Stimulated activated CD8-positive, alpha-beta memory T cell treated with anti-CD3 and anti-CD28 coated beads, Interleukin-4, amount 100 ng/mL, for 24 hours (primary cell): ENCODE results near the gene POLR3H.
"Not testable (repeated sequence)": the region's sequence is repeated elsewhere in the genome, so short reads cannot be mapped to it uniquely, and the experiment has no call there.

ENCODE experiments used
- DNase-seq: peaks from one replicate; pipeline ENCODE4 v3.0.0-alpha.2; 2020; ENCODE audit warnings: low read depth

POLR3H gene, protein sequence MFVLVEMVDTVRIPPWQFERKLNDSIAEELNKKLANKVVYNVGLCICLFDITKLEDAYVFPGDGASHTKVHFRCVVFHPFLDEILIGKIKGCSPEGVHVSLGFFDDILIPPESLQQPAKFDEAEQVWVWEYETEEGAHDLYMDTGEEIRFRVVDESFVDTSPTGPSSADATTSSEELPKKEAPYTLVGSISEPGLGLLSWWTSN

DNA sequence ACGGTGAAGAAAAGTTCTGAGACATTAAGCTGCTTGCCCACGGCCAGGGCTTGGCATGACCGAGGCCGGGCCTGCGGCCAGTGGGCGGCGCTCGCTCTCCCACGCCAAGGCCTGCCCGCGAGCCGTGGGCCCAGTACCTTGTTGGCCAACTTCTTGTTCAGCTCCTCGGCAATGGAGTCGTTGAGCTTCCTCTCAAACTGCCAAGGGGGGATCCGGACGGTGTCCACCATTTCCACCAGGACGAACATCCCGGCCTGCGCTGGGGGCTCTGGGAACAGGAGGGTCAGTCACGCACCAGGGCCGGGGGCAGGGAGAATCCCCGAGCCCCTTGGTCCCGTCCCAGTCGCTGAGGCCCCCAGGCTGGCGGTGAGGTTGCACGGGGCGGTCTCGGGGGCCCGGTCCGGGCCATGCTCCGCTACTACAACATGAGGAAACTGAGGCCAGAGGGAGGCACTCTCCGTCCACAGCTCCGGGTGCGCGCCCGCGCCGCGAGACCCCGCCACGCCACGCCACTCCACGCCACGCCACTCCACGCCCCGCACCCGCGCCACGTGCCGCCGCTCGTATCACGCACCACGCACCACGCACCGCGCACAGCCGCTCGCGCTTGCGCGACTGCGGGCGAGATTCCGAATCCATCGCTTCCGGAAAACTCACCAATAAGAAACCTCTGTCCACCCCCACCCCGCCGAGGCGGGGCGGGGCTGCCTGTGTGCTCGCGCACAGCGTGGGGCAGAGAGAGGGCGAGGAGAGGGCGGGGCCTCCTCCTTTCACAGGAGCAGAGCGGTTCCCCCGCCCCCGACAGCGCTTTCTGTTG, at the start of gene POLR3H:
POLR3H (minus strand) TSS at position 617 of the 817 bp plus-strand sequence; CDS start at position 248, 369 bp downstream.
- DNase-seq, result peak; percentile 96

DNA sequence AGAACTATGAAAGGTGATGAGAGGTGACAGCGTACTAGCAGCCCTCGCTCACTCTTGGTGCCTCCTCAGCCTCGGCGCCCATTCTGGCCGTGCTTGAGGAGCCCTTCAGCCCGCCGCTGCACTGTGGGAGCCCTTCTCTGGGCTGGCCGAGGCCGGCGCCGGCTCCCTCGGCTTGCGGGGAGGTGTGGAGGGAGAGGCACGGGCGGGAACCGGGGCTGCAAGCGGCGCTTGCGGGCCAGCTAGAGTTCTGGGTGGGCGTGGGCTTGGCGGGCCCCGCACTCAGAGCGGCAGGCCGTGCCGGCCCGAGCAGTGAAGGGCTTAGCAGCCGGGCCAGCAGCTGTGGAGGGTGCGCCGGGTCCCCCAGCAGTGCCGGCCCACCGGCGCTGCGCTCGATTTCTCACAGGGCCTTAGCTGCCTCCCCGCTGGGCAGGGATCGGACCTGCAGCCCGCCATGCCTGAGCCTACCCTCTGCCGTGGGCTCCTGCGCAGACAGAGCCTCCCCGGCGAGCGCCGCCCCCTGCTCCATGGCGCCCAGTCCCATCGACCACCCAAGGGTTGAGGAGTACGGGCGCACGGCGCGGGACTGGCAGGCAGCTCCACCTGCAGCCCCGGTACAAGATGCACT, 49.2 kb upstream of the POLR3H start:
- not testable (repeated sequence) for DNase-seq

DNA sequence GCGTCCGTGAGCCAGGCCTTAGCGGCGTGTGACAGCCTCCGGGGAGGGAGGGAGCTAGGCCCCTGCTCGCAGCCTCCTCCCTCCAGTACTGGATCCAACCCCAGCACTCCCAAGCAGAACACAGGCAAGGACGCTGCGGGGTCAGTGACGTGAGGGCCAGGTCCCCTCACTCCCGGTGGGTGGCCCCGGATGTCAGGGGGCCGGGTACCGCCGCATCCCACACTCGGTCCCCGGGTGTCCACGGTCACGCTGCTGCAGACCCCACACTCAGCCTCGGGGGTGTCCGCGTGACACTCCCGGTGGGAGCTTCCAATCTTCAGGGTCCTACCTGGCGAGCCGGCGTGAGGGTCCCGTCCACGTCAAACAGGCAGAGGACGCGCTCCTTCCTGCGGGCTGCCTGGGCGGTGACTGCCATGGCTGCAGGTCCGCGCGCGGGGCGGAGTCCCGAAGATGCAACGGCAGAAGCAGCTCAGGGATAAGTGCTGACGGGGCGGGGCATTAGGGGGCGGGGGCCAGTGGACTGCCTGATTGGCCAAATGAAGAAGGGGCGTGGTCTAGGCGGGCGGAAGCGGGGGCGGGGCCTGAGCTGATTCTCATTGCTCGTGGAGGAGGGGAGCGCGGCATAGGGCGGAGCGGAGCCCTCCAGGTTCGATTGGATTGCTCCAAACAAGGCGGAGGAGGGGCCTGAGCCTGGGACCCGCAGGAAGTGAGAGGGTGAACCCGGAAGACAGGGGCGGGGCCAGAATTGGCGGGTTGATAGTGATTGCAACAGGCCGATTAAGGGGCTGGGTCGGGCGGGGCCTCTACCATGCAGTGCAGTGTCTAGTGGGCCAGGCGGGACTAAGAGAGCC, 45.3 kb upstream of the POLR3H start, which contains the start of gene PMM1:
PMM1 (minus strand) TSS at position 450 of the 851 bp plus-strand sequence; CDS start at position 415, 35 bp downstream.
- DNase-seq, result peak; percentile 100

DNA sequence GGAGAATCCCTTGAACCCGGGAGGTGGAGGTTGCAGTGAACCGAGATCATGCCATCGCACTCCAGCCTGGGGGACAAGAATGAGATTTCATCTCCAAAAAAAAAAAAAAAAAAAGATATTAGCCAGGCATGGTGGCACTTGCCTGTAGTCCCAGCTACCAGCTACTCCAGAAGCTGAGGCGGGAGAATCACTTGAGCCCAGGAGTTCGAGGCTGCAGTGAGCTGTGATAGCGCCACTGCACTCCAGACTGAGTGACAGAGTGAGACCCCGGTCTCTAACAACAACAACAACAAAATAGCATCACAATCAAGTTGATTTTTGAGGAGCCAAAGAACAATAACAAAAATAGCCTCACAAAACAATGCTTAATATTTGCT, 43.1 kb upstream of the POLR3H start:
- no peak for DNase-seq

DNA sequence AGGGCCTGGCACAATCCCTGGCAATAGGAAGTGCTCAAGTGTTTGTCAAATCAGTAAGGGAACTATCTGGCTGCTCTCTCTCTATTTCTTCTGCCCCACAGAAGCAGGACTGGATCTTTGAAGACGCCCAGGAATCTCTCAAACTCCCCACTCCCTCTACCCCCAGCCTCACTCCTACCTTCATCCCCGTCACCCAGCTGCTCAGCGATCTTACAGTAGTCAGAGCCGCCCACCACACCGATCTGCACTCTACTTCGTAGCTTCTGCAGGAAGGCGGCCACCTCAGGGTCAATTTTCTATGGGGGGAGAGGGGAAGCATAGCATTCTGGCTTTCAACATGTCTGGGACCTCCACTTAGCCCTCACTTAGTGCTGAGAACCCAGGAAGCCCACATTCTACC, 41.6 kb upstream of the POLR3H start:
- DNase-seq, result no peak

DNA sequence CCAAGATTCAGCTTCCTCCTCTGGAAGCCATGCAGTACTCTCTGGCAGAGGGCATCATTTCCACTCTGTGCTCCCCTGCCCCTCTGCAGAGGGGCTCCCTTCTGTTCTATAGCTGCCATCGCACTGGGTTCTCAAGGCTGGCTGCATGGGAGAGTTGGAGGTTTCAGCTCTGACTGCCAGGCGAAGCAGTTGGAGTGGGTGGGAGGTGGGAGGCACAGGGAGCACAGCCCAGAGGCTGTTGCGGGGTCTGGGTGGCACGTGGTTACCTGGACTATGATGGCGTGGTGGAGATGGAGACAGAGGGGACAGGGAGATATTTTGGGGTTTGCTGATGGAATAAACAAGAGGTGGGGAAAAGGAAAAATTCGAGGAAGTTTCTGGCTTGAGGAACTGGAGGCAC, 40.6 kb upstream of the POLR3H start:
- DNase-seq, result no peak

DNA sequence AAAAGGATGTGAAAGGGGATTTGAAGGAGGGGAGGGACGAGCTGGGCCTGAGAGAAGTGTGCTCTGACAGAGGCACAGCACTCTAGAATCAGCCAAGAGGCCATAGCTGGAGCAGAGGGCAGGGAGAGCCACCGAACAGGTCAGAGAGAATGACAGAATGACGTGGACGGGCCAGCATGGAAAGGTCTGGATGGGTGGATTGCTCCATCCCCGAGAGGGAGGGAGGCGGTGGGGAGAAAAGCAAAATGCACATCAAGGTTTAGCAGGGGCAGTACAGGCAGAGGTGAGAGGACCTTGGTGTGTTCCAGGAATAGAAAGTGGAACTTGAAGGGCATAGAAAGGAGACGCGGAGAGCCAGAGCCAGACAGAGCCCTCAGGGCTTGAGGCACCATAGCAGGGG, 38.4 kb upstream of the POLR3H start:
- DNase-seq, result no peak

DNA sequence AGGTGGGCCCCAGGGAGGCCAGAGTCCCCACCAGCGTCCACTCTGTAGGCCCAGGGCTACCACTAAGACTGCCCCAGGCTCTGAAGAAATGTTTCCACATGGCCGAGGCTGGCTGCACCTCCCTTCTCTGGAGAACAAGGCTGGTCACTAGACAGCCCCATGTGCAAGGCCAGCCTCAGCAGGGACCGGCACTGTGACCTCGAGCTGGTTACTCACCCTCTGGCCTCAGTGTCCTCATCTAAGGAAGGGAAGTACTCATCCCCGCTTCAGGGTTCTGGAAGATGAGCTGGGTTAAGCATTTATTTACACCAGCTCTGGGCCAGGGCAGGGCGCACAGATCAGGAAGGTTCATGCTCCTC, 35.7 kb upstream of the POLR3H start:
- no peak for DNase-seq

DNA sequence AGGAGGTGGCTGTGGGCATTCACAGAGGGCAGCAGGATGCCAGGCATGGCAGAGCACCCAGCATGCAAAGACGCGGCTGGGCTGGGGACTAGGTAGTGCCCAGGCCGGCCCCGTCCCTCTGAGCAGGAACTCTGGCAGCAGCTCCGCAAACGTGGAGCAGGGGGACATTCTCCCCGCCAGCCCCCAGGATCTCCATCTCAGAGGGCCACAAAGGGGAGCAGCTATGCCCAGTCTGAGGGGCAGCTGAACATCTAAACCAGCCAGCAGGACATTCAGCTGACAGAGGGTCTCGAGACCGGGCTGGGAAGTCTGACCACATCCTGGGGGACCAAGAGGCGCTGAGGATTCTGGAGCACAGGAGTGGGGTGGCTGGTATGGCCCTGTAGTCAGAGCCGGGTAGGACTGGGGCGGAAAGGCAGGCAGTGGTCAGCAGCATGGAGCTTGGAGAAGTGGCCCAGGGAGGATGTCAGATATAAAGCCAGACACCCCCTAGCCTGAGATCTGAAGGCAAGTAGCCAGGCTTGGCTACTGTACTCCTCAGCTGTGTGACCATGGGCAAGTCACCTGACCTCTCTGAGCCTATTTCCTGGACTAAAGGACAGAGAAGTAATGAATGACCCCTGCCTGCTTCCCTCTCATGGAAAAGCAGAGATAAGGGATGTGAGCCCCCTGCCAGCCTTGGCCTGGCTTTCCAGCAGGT, 35.2 kb upstream of the POLR3H start:
- no peak for DNase-seq

DNA sequence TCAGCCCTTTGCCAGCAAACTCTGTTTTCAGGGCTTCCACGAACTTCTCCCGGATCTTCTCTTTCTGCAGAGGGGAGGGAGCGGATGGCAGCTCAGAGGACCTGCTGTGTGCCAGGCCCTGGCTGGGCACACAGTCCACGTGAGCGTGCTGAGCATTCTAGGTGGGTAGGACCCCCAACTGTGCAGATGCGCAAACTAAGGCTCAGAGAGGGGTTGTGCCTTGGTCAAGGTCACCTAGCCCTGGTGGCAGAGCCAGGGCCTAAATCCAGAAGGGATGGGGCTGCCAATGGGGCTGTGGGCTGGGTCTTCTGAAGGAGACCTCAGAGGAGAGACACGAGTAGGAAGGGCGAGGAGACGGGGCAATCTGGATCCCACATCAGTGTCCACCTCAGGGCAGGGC, 34.5 kb upstream of the POLR3H start:
- DNase-seq, result no peak

DNA sequence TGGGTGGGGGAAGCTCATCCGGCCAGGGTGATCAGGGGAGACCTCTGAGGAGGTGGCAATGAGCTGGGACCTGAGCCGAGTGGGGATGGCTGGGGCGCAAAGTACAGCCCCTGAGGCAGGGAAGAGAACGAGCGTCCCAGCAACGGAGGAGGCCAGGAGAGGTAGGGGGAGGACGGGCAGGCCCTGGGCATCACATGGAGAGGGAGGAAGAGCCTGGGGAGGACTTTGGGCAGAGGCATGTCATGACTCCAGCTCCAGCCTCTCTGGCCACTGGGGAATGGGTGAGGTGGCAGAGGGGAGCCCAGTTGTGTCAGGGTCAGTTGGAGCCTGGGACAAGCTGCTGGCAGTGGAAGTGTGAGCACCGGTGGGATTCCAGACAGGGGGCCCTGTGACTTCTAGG, 33.8 kb upstream of the POLR3H start:
- no peak for DNase-seq

DNA sequence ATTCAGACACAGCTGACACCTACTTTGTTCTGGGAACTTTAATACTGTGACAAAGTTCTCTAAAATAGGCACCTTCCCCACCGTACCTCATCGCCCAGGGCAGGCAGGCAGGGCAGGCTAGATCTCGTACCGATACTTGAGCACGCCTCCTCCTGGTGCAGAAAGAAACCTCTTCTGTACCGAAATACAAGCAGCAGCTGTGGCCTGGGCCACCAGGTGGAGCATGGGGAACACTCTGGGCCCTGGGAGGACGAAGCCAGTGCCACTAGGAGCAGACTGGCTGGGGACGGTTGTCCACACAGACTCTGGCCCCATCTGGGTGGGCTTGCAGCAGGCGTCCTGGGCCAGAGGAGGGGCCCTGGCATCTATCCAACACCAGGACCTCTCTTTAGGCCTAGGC, 32.6 kb upstream of the POLR3H start:
- no peak for DNase-seq

DNA sequence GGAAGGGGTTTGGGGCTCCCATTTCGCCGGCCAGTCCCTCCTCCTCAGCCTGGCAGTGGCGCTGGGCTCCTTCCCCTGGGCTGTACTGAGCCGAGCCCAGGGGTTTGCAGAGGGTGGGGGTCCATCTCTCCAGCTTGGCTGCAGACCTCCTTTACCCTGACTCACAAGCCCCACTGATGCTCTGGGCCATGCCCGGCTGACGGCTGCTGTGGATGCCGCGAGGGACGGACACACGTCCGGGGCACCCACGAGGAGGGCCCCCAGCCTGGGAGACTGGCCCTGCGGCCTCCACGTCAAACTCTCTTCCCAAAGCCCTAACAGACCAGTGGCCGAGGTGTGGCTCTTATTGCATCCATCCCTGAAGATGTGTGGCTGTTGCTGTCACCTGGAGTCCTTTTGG, 31.3 kb upstream of the POLR3H start:
- no peak for DNase-seq

DNA sequence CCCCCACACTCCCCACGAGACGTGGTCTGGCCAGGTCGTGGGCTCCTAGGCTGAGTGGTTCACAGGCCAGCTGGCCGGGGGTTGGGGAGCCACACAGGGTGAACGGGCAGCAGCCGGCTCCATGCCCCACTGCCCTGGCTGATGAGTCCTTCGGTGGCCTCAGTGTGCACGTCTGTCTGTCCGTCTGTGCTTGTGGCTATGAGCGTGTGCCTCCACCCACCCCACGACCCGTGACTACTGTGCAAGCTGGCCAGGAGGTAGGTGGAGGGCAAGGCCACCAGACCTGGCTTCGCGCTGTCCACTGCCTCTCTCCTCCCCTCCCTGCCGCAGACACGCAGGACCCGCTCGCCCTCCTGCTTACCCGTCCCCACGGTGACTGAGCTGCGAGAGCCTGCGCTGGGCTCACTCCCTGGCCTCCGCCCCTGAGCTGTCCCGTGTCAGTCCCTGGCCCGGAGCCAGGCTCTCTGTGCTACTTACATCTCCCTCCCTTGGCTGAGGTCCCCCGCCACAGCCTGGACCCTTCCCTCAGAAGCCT, 30.6 kb upstream of the POLR3H start:
- DNase-seq, result no peak

DNA sequence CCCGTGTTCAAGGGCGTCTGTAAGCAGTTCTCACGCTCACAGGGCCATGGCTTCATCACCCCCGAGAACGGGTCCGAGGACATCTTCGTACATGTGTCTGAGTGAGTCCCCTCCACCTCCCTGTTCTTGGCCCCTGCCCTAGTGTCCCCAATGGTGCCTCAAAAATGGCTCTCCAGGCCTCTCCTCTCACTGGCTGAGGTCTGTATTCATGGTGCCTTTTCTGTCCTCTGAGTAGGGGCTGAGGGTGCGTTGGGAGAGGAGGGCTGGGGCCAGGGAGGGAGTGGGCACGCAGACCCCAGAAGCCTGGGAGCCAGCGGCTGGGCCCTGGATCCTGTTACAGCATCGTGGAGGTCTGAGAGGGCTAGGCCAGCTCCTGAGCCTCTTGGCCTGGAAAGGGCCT, 29.4 kb upstream of the POLR3H start:
- DNase-seq, result no peak

DNA sequence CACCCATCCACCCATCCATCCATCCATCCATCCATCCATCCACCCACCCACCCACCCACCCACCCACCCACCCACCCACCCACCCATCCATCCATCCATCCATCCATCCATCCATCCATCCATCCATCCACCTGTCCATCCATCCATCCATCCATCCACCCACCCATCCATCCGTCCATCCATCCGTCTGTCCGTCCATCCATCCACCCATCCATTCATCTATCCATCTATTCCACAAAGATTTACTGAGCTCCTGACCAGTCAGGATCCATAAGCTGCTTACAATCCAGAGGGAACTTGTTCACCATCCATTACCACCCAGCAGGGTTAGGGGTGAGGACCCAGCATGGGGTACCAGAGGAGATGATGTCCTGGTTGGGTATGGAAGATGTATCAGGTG, 28.0 kb upstream of the POLR3H start:
- not testable (repeated sequence) for DNase-seq

DNA sequence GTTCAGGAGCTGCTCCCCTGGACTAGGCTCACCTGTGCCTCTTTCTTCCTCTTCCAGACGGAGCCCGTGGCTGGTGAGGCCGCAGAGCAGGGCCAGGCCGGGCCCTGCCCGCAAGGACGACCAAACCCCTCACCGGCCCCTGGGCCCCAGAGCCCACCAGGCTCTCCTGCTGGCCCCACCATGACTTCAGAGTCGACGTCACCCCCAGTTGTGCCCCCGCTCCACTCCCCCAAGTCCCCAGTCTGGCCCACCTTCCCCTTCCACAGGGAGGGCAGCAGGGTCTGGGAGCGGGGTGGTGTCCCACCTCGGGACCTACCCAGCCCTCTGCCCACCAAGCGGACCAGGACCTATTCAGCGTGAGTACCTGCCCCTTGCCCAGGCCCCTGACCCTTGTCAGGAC, 27.5 kb upstream of the POLR3H start:
- no peak for DNase-seq

DNA sequence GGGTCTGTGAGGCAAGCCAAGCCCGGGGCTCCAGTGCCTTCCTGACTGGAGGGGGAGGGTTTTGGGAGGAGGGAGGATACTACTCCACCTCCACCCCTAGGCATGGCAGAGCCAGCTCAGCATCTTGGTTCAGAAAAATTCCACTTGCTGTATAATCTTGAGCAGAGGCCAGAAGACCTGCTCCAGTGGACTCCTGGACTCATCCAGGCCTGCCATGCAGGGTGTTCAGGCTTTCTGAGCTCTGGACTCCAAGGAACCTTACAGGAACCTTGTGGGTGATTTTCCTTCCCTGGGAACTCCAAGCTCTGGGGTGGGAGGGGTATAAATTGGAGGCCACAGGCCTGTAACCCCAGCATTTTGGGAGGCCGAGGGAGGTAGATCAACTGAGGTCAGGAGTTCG, 26.0 kb upstream of the POLR3H start:
- DNase-seq, result no peak

DNA sequence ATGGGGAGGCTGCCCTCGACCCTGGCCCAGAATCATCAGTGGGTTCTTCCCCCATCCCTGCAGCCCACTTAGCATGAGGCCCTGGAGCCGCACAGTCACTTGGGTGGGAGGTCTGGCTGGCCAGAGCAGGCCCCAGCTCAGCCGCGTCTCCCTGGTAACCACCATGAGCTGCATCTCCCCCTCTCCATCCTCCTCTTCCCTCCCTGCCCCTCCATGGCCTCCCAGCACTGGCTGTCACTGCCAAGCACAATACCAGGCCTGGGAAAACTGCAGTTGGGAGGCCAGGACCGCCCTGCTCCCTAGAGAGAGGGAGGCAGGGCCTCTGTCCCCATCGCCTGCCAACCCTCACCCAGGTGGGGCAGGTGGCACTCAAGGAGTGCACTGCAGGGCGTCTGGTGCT, 24.5 kb upstream of the POLR3H start:
- DNase-seq, result no peak

DNA sequence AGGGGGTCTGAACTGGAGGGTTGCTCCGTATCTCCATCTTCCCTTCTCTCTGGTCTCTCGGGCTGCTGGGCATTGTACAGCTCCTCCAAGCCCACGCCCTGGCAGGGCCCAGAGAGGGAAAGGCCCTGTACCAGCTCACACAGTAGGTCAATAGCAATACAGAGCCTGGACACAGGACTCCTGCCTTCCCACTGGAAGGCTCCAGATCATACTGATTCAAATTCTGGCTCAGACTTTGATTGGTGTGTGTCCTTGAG, 23.2 kb upstream of the POLR3H start:
- DNase-seq, result no peak

DNA sequence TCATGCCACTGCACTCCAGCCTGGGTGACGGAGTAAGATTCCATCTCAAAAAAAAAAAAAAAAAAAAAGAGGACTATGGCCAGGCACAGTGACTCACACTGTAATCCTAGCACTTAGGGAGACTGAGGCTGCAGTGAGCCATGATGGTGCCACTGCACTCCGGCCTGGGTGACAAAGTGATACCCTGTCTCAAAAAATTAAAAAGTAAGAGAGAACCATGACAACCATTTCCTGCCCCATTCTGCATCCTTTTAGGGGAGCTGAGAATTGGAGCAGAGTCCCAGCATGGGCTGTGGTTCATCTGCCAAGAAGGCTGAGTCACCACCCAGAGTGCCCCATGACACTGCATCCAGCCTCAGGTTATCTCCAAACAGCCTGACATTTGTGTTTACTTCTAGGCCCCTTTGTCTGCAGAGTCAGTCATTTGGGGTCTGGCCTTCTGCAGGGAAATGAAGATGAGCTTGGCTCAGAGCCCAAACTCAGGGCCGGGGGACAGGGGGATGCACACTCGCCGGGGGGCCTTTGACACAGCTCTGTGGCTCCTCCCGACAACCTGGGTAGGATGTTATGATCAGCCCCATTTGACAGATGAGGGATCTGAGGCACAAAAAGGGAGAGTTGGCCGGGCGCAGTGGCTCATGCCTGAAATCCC, 21.3 kb upstream of the POLR3H start:
- no peak for DNase-seq
